A549 (cell line): ENCODE results near the gene MVB12B. TPM values are rescaled to one million over a fixed set of nuclear protein-coding genes. Genes with fewer than 3 reads are reported as not detected.

Source experiments
- ATAC-seq, 2 experiments: fragments of 200-7000 bp in 1 of 2; fragments of >200 bp in 1 of 2; cut with Nextera tagmentation in 1 of 2; cut with Tn5 transposase in 1 of 2; 3 replicates each; pipeline versions ENCODE4 v1.8.0 to v1.9.1; 2018 to 2020; ENCODE audit warnings: mild to moderate bottlenecking in 1 of 2, moderate library complexity in 1 of 2
- CTCF ChIA-PET: fragments of 300-600 bp; sonication (Branson Sonifier 250); formaldehyde crosslinking; extraction: SDS; loops from one replicate; lab custom pipeline; 2021; ENCODE audit warnings: antibody characterized with exemption, inconsistent platforms; lab: Yijun Ruan, JAX
- POLR2A ChIA-PET: fragments of 350-600 bp; formaldehyde crosslinking; extraction: SDS; loops from one replicate; lab custom pipeline; 2021; ENCODE audit warnings: antibody characterized with exemption, inconsistent platforms; lab: Yijun Ruan, JAX
- DNase-seq, 2 experiments: peaks; one replicate each; pipeline versions ENCODE4 v3.0.0 to v3.0.0-alpha.2; 2011 to 2016; ENCODE audit warnings: low read depth in 1 of 2, low spot score in 1 of 2
- FAIRE-seq: peaks from 2 replicates; lab custom pipeline; 2011; peaks lifted over from hg19 to GRCh38; lab: Jason Lieb, UNC
- H3K27ac ChIP-seq, 2 experiments: fragments of >200 bp; sonication (Bioruptor Twin); formaldehyde crosslinking; 3 replicates each; pipeline ENCODE4 v1.5.1; 2016 to 2017
- H3K4me1 ChIP-seq: fragments of >200 bp; sonication (Bioruptor Twin); formaldehyde crosslinking; 3 replicates; pipeline ENCODE4 v1.6.1; 2016
- H3K4me2 ChIP-seq: fragments of >200 bp; sonication (Bioruptor Twin); formaldehyde crosslinking; 3 replicates; pipeline ENCODE4 v1.6.1; 2016
- H3K4me3 ChIP-seq: fragments of >200 bp; sonication (Bioruptor Twin); formaldehyde crosslinking; 3 replicates; pipeline ENCODE4 v1.5.1; 2016
- H3K9me3 ChIP-seq: fragments of >200 bp; sonication (Bioruptor Twin); formaldehyde crosslinking; 3 replicates; pipeline ENCODE4 v1.6.1; 2016
- CBX2 ChIP-seq: fragments of 200-600 bp; sonication (generic); IDR thresholded peaks from 2 replicates; pipeline ENCODE4 v1.6.1; 2016; ENCODE audit warnings: low read depth, mild to moderate bottlenecking, borderline replicate concordance
- CHD2 ChIP-seq: fragments of 150-350 bp; IDR thresholded peaks from 2 replicates; pipeline ENCODE4 v1.6.1; 2014; ENCODE audit warnings: low read length; ENCODE audit not compliant: partially characterized antibody
- EHMT2 ChIP-seq: fragments of 200-600 bp; sonication (generic); IDR thresholded peaks from 2 replicates; pipeline ENCODE4 v1.6.1; 2016; ENCODE audit warnings: antibody characterized with exemption, low read depth, mild to moderate bottlenecking, moderate library complexity
- HDAC2 ChIP-seq: fragments of 200-600 bp; sonication (generic); IDR thresholded peaks from 2 replicates; pipeline ENCODE4 v1.6.1; 2016
- HOXA7 ChIP-seq: fragments of 250-450 bp; sonication (Bioruptor Pico); IDR thresholded peaks from 2 replicates; pipeline ENCODE4 v1.5.0; 2020; ENCODE audit warnings: mild to moderate bottlenecking, moderate library complexity
- JUN ChIP-seq, 2 experiments: fragments of >200 bp; sonication (Bioruptor Twin); formaldehyde crosslinking; IDR thresholded peaks; 2 replicates in 1 of 2; 3 replicates in 1 of 2; pipeline ENCODE4 v1.6.1; 2016 to 2017
- MAX ChIP-seq: IDR thresholded peaks from 2 replicates; pipeline ENCODE4 v1.6.1; 2012
- PBX3 ChIP-seq: IDR thresholded peaks from 2 replicates; pipeline ENCODE4 v1.6.1; 2012
- RAD21 ChIP-seq, 2 experiments: fragments of >200 bp in 1 of 2; sonication (Bioruptor Twin) in 1 of 2; formaldehyde crosslinking in 1 of 2; IDR thresholded peaks in 1 of 2; conservative IDR thresholded peaks in 1 of 2; 2 replicates in 1 of 2; 3 replicates in 1 of 2; pipeline ENCODE4 v1.6.1; 2012 to 2018; ENCODE audit warnings: inconsistent platforms in 1 of 2
- RARB ChIP-seq: fragments of 250-450 bp; sonication (Bioruptor Pico); IDR thresholded peaks from 2 replicates; pipeline ENCODE4 v1.8.0; 2021; ENCODE audit warnings: mild to moderate bottlenecking, moderate library complexity
- RCOR1 ChIP-seq: fragments of 150-350 bp; IDR thresholded peaks from 2 replicates; pipeline ENCODE4 v1.6.1; 2014; ENCODE audit warnings: antibody characterized with exemption, low read length, low read depth
- SMC3 ChIP-seq: fragments of >200 bp; sonication (Bioruptor Twin); formaldehyde crosslinking; IDR thresholded peaks from 3 replicates; pipeline ENCODE4 v1.6.1; 2018; ENCODE audit warnings: inconsistent platforms
- TP53 ChIP-seq: fragments of 250-450 bp; sonication (Bioruptor Pico); IDR thresholded peaks from 2 replicates; pipeline ENCODE4 v1.5.0; 2021; ENCODE audit warnings: mild to moderate bottlenecking, moderate library complexity
- WGBS: methylation state at CpG from one replicate; pipeline ENCODE4 v1.1.6; 2017; ENCODE audit errors: missing lambda C conversion rate; 5-methylcytosine and 5-hydroxymethylcytosine counted together
- polyA plus RNA-seq, 4 experiments: library from polyadenylated mRNA; depleted of rRNA in 3 of 4; stranded (reverse); fragments of >200 nt; fragmentation: RNase III in 1 of 4; extraction: RNeasy Plus Mini Kit Qiagen cat#74134 plus additional on column Dnase treatment in 1 of 4; gene quantifications; 2 replicates in 3 of 4; 3 replicates in 1 of 4; pipeline ENCODE4 v1.2.3, GENCODE V29; 2011 to 2017
- TF ChIP-seq, protein P1 (sequence below): fragments of 200-600 bp; sonication (generic); IDR thresholded peaks from 2 replicates; pipeline ENCODE4 v1.6.1; 2016; ENCODE audit warnings: antibody characterized with exemption, mild to moderate bottlenecking, moderate library complexity

Gene MVB12B
- polyA plus RNA-seq, 2 of the 4 experiments (the other 2 are of a cell fraction) = 4.6 to 5.9 TPM

DNA sequence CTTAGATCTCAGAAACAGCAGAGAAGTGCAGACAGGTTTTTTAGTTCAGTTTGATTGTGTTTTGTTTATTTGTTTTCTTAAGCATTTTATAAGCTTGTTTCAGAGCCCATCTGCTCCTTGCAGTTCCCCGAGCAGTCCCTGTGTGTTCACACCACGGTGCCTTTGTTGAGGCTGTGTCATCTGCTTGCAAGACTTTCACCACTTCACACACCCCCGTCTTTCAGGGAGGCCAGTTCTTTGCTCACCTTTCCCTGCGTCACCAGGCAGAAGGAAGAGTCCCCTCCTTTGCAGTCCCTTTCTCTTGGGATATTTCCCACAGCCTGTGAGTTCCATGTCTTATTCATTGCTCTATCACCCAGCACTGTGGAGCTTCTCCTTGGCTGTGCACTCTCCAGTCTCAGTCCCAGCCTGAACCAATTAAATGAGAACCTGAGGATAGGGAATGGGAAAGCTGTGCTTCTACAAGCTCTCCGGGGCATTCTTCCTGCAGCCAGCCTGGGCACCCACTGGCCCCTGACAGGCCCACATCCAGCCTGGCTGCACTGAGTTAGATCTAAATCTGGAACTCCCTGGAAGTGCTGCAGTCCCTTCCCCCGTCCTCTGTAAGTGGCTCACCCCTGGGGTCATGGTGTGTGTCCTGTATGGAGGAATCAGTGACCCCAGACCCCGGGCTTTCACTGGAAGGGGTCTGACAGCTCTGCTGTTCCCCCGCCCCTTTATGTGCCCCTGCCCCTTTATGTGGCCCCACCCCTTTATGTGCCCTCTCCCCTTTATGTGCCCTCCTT lies 5.5 kb downstream of the MVB12B start (continued):
- no peak for TF ChIP-seq RARB (CRISPR knock-in tag)
- no peak for TF ChIP-seq SMC3
- no peak for TF ChIP-seq HDAC2
- no peak for TF ChIP-seq TP53 (CRISPR knock-in tag)
- TF ChIP-seq MAX = no peak
- no peak for TF ChIP-seq RCOR1
- no peak for TF ChIP-seq RAD21 (conservative IDR thresholded peaks at IDR 0.05 in 1 of 2, IDR thresholded peaks at IDR 0.05 in 1 of 2)
- no peak for TF ChIP-seq CHD2
- TF ChIP-seq, all 56 proteins: peak for 0

- 42% methylated on average over 8 of the region's 8 CpGs for WGBS
- 0 out of 3 replicates have a peak, but pooled peaks cover 9% of the 10 kb centered on the region for H3K4me1 ChIP-seq
- H3K4me3 ChIP-seq = no peak overlapping the region
- POLR2A ChIA-PET = interaction anchor here (2.5 kb wide), 1 partner anchor 9 kb away, joined by 8 read pairs; the partner anchor contains the start of gene MVB12B
- H3K4me2 ChIP-seq = peak overlapping the region; percentile 9; the same call in 1 of the 3 replicates
- peak; percentile 15 to 40; a peak in 1 of 6 replicates for ATAC-seq
- H3K9me3 ChIP-seq = no peaks in the 10 kb centered on the region
- TF ChIP-seq HOXA7 (CRISPR knock-in tag) (no peak), JUN (IDR thresholded peaks at IDR 0.05) (no peak), EHMT2 (no peak), CBX2 (no peak), PBX3 (no peak)
- TF ChIP-seq, protein P1, sequence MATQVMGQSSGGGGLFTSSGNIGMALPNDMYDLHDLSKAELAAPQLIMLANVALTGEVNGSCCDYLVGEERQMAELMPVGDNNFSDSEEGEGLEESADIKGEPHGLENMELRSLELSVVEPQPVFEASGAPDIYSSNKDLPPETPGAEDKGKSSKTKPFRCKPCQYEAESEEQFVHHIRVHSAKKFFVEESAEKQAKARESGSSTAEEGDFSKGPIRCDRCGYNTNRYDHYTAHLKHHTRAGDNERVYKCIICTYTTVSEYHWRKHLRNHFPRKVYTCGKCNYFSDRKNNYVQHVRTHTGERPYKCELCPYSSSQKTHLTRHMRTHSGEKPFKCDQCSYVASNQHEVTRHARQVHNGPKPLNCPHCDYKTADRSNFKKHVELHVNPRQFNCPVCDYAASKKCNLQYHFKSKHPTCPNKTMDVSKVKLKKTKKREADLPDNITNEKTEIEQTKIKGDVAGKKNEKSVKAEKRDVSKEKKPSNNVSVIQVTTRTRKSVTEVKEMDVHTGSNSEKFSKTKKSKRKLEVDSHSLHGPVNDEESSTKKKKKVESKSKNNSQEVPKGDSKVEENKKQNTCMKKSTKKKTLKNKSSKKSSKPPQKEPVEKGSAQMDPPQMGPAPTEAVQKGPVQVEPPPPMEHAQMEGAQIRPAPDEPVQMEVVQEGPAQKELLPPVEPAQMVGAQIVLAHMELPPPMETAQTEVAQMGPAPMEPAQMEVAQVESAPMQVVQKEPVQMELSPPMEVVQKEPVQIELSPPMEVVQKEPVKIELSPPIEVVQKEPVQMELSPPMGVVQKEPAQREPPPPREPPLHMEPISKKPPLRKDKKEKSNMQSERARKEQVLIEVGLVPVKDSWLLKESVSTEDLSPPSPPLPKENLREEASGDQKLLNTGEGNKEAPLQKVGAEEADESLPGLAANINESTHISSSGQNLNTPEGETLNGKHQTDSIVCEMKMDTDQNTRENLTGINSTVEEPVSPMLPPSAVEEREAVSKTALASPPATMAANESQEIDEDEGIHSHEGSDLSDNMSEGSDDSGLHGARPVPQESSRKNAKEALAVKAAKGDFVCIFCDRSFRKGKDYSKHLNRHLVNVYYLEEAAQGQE = no peak
- DNase-seq = peak in 1 of 2 experiments; percentile 11
- no peak overlapping the region for H3K27ac ChIP-seq
- CTCF ChIA-PET = interaction anchor here (0.8 to 2.2 kb wide), 5 partner anchors 12 to 165 kb away, joined by 3 to 14 read pairs (median 5); no protein-coding TSS in a partner anchor
- no peak for FAIRE-seq
Measured at GRCh38 chr9:126334721-126335621, 8.3 kb downstream of the MVB12B start.
